Liver (tissue), 3 donors: ENCODE results near the gene KIF24.

Source experiments
- SP1 ChIP-seq: IDR thresholded peaks from 2 replicates; pipeline ENCODE4 v1.6.1; 2018; ENCODE audit warnings: antibody characterized with exemption, mild to moderate bottlenecking
- TF ChIP-seq, protein P1 (sequence below): fragments of 150-350 bp; IDR thresholded peaks from 2 replicates; pipeline ENCODE4 v1.5.1; 2017; ENCODE audit warnings: improper control_type of control experiment, low read depth, low read length; ENCODE audit not compliant: missing input control
- donor health status: healthy.
- donor health status: healthy.

DNA sequence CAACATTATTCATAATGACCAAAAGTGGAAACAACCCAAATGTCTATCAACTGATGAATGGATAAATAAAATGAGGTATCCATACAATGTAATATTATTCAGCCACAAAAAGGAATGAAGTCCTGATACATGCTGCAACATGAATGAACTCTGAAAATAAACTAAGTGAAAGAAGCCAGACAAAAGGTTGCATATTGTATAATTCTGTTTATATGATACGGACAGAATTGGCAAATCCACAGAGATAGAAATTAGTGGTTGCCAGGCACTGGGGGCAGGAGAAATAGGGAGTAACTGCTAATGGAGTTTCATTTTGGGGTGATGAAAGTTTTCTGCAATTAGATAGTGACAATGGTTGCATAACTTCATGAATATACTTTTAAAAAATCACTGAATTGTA is 47.0 kb downstream of the KIF24 start:
- TF ChIP-seq SP1 = no peak
- TF ChIP-seq, protein P1, sequence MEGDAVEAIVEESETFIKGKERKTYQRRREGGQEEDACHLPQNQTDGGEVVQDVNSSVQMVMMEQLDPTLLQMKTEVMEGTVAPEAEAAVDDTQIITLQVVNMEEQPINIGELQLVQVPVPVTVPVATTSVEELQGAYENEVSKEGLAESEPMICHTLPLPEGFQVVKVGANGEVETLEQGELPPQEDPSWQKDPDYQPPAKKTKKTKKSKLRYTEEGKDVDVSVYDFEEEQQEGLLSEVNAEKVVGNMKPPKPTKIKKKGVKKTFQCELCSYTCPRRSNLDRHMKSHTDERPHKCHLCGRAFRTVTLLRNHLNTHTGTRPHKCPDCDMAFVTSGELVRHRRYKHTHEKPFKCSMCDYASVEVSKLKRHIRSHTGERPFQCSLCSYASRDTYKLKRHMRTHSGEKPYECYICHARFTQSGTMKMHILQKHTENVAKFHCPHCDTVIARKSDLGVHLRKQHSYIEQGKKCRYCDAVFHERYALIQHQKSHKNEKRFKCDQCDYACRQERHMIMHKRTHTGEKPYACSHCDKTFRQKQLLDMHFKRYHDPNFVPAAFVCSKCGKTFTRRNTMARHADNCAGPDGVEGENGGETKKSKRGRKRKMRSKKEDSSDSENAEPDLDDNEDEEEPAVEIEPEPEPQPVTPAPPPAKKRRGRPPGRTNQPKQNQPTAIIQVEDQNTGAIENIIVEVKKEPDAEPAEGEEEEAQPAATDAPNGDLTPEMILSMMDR = no peak
